HG03039 (cell line): ENCODE measurements around the gene ZNF746.
"Not testable (repeated sequence)": the region's sequence is repeated elsewhere in the genome, so short reads cannot be mapped to it uniquely, and the experiment has no call there.

Source experiments
- ATAC-seq: cut with Tn5 transposase; IDR thresholded peaks from one replicate; pipeline ENCODE4 v1.9.1; 2021; ENCODE audit warnings: mild to moderate bottlenecking, moderate library complexity; ENCODE audit not compliant: unreplicated experiment

Gene ZNF746

GRCh38 chr7:149497467-149498261, at the start of gene ZNF746:
Gene ZNF746 (minus strand): TSS chr7:149497809. CDS start chr7:149497536, 273 bp downstream.
- peak; percentile 95 for ATAC-seq

- ATAC-seq = no peak
These were observed 49.5 kb upstream of the ZNF746 start for GRCh38 chr7:149547126-149547525.

GRCh38 chr7:149546331-149546730, 48.7 kb upstream of the ZNF746 start:
- ATAC-seq = no peak

- no peak for ATAC-seq
These were observed 46.4 kb upstream of the ZNF746 start for GRCh38 chr7:149544028-149544427.

- ATAC-seq = no peak
These were observed 35.0 kb upstream of the ZNF746 start for GRCh38 chr7:149532654-149533053.

- no peak for ATAC-seq
These were observed 31.6 kb upstream of the ZNF746 start for GRCh38 chr7:149529136-149529718.

GRCh38 chr7:149527414-149527813, 29.8 kb upstream of the ZNF746 start:
- ATAC-seq = no peak

GRCh38 chr7:149525280-149525679, 27.7 kb upstream of the ZNF746 start:
- ATAC-seq = no peak

- no peak for ATAC-seq
These were observed 26.8 kb upstream of the ZNF746 start for GRCh38 chr7:149524394-149524793.

GRCh38 chr7:149510248-149510647, 12.6 kb upstream of the ZNF746 start:
- ATAC-seq = no peak

- no peak for ATAC-seq
These were observed 12.2 kb upstream of the ZNF746 start for GRCh38 chr7:149509774-149510173.

- ATAC-seq = no peak
These were observed 7.9 kb upstream of the ZNF746 start for GRCh38 chr7:149505551-149505950.

GRCh38 chr7:149501651-149502050, 4.0 kb upstream of the ZNF746 start:
- ATAC-seq = no peak

- no peak for ATAC-seq
These were observed 3.3 kb upstream of the ZNF746 start for GRCh38 chr7:149500910-149501309.

- no peak for ATAC-seq
These were observed 2.6 kb upstream of the ZNF746 start for GRCh38 chr7:149500201-149500600.

- ATAC-seq = no peak
These were observed 1.2 kb upstream of the ZNF746 start for GRCh38 chr7:149498811-149499210.

GRCh38 chr7:149496642-149497391, 792 bp downstream of the ZNF746 start:
- ATAC-seq = peak; percentile 26

- ATAC-seq = no peak
These were observed 1.6 kb downstream of the ZNF746 start for GRCh38 chr7:149495785-149496641.

GRCh38 chr7:149494738-149495368, 2.8 kb downstream of the ZNF746 start:
- ATAC-seq = no peak

- ATAC-seq = not testable (repeated sequence)
These were observed 3.6 kb downstream of the ZNF746 start for GRCh38 chr7:149493975-149494374.
